Kidney tubule cell (primary cell): Measurements from ENCODE around the gene SIPA1L3.

Source experiments
- DNase-seq: peaks from one replicate; pipeline ENCODE4 v3.0.0-alpha.2; 2018; ENCODE audit warnings: low spot score

SIPA1L3 gene

GRCh38 chr19:38234615-38235014, 327.6 kb downstream of the SIPA1L3 start:
- DNase-seq = no peak

GRCh38 chr19:38239816-38240215, 332.8 kb downstream of the SIPA1L3 start:
- DNase-seq = no peak

GRCh38 chr19:38243279-38243673, 336.3 kb downstream of the SIPA1L3 start:
- no peak for DNase-seq

- DNase-seq = no peak
Observed at GRCh38 chr19:38245826-38246498, 339.0 kb downstream of the SIPA1L3 start.

- DNase-seq = no peak
Observed at GRCh38 chr19:38247126-38247525, 340.1 kb downstream of the SIPA1L3 start.

- DNase-seq = no peak
Observed at GRCh38 chr19:38247734-38248268, 340.8 kb downstream of the SIPA1L3 start.

- DNase-seq = no peak
Observed at GRCh38 chr19:38248421-38248820, 341.4 kb downstream of the SIPA1L3 start.

GRCh38 chr19:38250428-38250820, 343.4 kb downstream of the SIPA1L3 start:
- no peak for DNase-seq

GRCh38 chr19:38250821-38251563, 344.0 kb downstream of the SIPA1L3 start:
- no peak for DNase-seq

GRCh38 chr19:38251564-38252051, 344.6 kb downstream of the SIPA1L3 start:
- DNase-seq = no peak

- DNase-seq = no peak
Observed at GRCh38 chr19:38252385-38252784, 345.4 kb downstream of the SIPA1L3 start.

- no peak for DNase-seq
Observed at GRCh38 chr19:38252941-38253691, 346.1 kb downstream of the SIPA1L3 start.

- DNase-seq = no peak
Observed at GRCh38 chr19:38253788-38254187, 346.8 kb downstream of the SIPA1L3 start.

- DNase-seq = no peak
Observed at GRCh38 chr19:38255383-38256014, 348.5 kb downstream of the SIPA1L3 start.
